Calu3 (cell line): ENCODE data around the gene KCNJ3. TPM values are rescaled to one million over a fixed set of nuclear protein-coding genes. Genes with fewer than 3 reads are reported as not detected.

Source experiments
- BruUV-seq: library from RNA; stranded (reverse); fragments of 400-500 nt; replicated peaks from 2 replicates; lab custom pipeline; 2021; lab: Mats Ljungman, UMichigan
- CTCF ChIA-PET: fragments of 300-600 bp; sonication (Branson Sonifier 250); formaldehyde crosslinking; loops from one replicate; lab custom pipeline; 2022; ENCODE audit warnings: antibody characterized with exemption; lab: Charles Lee
- DNase-seq: peaks from one replicate; pipeline ENCODE4 v3.0.0; 2022
- H3K27ac Mint-ChIP-seq: one replicate; pipeline ENCODE4 v1.8.0; 2022; ENCODE audit warnings: mixed read lengths; ENCODE audit not compliant: unreplicated experiment
- H3K27me3 Mint-ChIP-seq: one replicate; pipeline ENCODE4 v1.8.0; 2022; ENCODE audit warnings: mixed read lengths; ENCODE audit not compliant: unreplicated experiment
- H3K36me3 Mint-ChIP-seq: one replicate; pipeline ENCODE4 v1.8.0; 2022; ENCODE audit warnings: mild to moderate bottlenecking, moderate library complexity, mixed read lengths; ENCODE audit not compliant: insufficient read depth, unreplicated experiment
- H3K4me1 Mint-ChIP-seq: one replicate; pipeline ENCODE4 v1.8.0; 2022; ENCODE audit warnings: mild to moderate bottlenecking, low read depth, mixed read lengths; ENCODE audit not compliant: unreplicated experiment
- H3K4me3 Mint-ChIP-seq: one replicate; pipeline ENCODE4 v1.8.0; 2022; ENCODE audit warnings: mild to moderate bottlenecking, low read depth, moderate library complexity, mixed read lengths; ENCODE audit not compliant: unreplicated experiment
- H3K9me3 Mint-ChIP-seq: one replicate; pipeline ENCODE4 v1.8.0; 2022; ENCODE audit warnings: low read depth, mixed read lengths; ENCODE audit not compliant: unreplicated experiment
- CTCF ChIP-seq: fragments of 200-600 bp; IDR thresholded peaks from one replicate; pipeline ENCODE4 v1.8.0; 2022; ENCODE audit warnings: antibody characterized with exemption; ENCODE audit not compliant: unreplicated experiment
- intact Hi-C: fragments of 100-400 bp; cut with micrococcal nuclease; formaldehyde crosslinking; loops from one replicate; pipeline ENCODE4 v1.10.0; 2022; ENCODE audit not compliant: unreplicated experiment
- total RNA-seq: library from RNA; stranded (reverse); gene quantifications from 2 replicates; pipeline ENCODE4 v1.2.3, GENCODE V29; 2022

The KCNJ3 gene
- total RNA-seq, 1 experiment from 2014 or later: 0.17 TPM

- H3K4me1 Mint-ChIP-seq: no peaks in the 10 kb centered on the region
- H3K4me3 Mint-ChIP-seq: no peak overlapping the region
- no peak overlapping the region for H3K27ac Mint-ChIP-seq
- H3K9me3 Mint-ChIP-seq: no peaks in the 10 kb centered on the region
- no peaks in the 10 kb centered on the region for H3K36me3 Mint-ChIP-seq
- no peak for TF ChIP-seq CTCF
- H3K27me3 Mint-ChIP-seq: no peaks in the 10 kb centered on the region
- no TSS peak for BruUV-seq
- intact Hi-C loops: no loop called here
- CTCF ChIA-PET: no interaction called here
- DNase-seq: no peak
Measured at GRCh38 chr2:154771664-154772284, 73.3 kb downstream of the KCNJ3 start.

- no TSS peak for BruUV-seq
- Mint-ChIP-seq H3K4me3 (no peak overlapping the region), H3K4me1 (no peaks in the 10 kb centered on the region), H3K27me3 (no peaks in the 10 kb centered on the region), H3K27ac (no peak overlapping the region), H3K9me3 (no peaks in the 10 kb centered on the region), H3K36me3 (no peaks in the 10 kb centered on the region)
- no peak for TF ChIP-seq CTCF
- CTCF ChIA-PET: no interaction called here
- intact Hi-C loops: no loop called here
- no peak for DNase-seq
Measured at GRCh38 chr2:154776825-154777224, 78.3 kb downstream of the KCNJ3 start.

GRCh38 chr2:154794406-154794805 lies 95.9 kb downstream of the KCNJ3 start:
- H3K27ac Mint-ChIP-seq: no peak overlapping the region
- no peak overlapping the region for H3K4me3 Mint-ChIP-seq
- no peaks in the 10 kb centered on the region for H3K36me3 Mint-ChIP-seq
- no peaks in the 10 kb centered on the region for H3K4me1 Mint-ChIP-seq
- no peaks in the 10 kb centered on the region for H3K27me3 Mint-ChIP-seq
- CTCF ChIA-PET: no interaction called here
- no TSS peak for BruUV-seq
- DNase-seq: no peak
- no peaks in the 10 kb centered on the region for H3K9me3 Mint-ChIP-seq
- TF ChIP-seq CTCF: no peak
- intact Hi-C loops: no loop called here

GRCh38 chr2:154795651-154796050 lies 97.2 kb downstream of the KCNJ3 start:
- H3K36me3 Mint-ChIP-seq: no peaks in the 10 kb centered on the region
- intact Hi-C loops: no loop called here
- no peak overlapping the region for H3K27ac Mint-ChIP-seq
- CTCF ChIA-PET: no interaction called here
- no peak for DNase-seq
- no peaks in the 10 kb centered on the region for H3K9me3 Mint-ChIP-seq
- BruUV-seq: no TSS peak
- no peak overlapping the region for H3K4me3 Mint-ChIP-seq
- H3K27me3 Mint-ChIP-seq: no peaks in the 10 kb centered on the region
- H3K4me1 Mint-ChIP-seq: no peaks in the 10 kb centered on the region
- no peak for TF ChIP-seq CTCF
